NCI-H128 (cell line): Measurements from ENCODE around the gene HBEGF.

Experiments
- DNase-seq: peaks from one replicate; lab custom pipeline; 2025; ENCODE audit not compliant: unreplicated experiment; lab: John Stamatoyannopoulos, UW

HBEGF gene

GRCh38 chr5:140338336-140338735 is 8.1 kb downstream of the HBEGF start:
- DNase-seq: no peak

DNA sequence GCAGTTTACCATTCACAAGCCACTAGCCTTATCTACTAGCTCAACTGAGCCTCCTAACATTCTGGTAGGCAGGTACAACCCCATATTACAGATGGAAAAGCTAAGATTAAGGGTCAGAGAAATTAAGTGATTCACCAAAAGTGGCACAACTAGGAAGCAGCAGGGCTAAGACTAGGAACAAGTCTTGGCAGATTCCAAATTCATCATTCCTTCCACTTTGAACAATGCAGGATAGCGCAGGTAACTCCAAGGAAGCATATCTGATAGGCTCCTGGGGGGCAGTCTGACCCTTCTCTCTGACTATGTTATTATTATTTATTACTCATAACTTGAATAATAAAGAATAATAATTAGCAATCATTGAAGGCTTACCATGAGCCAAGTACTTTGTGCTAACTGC is 8.5 kb downstream of the HBEGF start:
- DNase-seq: no peak

DNA sequence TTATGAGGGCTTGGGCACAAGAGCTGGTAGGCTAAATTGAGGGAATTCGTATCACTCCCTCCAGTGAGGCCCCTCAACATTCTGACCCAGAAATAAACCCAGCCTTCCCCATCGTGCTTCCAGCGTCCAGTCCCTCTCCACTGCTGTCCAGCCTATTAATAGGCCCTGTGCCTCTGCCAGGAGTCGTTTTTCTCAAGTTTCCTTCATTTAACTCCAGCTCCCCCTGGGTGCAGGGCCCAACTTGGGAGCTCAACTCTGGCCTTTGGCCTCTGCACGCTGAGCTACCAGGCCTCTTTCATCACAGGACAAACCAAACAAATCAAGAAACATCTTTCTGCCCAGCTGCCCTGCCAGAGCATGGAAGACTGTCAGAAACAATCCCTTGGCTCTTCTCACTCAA is 10.0 kb downstream of the HBEGF start:
- no peak for DNase-seq

- no peak for DNase-seq
These were observed 14.8 kb downstream of the HBEGF start for GRCh38 chr5:140331638-140332037.

DNA sequence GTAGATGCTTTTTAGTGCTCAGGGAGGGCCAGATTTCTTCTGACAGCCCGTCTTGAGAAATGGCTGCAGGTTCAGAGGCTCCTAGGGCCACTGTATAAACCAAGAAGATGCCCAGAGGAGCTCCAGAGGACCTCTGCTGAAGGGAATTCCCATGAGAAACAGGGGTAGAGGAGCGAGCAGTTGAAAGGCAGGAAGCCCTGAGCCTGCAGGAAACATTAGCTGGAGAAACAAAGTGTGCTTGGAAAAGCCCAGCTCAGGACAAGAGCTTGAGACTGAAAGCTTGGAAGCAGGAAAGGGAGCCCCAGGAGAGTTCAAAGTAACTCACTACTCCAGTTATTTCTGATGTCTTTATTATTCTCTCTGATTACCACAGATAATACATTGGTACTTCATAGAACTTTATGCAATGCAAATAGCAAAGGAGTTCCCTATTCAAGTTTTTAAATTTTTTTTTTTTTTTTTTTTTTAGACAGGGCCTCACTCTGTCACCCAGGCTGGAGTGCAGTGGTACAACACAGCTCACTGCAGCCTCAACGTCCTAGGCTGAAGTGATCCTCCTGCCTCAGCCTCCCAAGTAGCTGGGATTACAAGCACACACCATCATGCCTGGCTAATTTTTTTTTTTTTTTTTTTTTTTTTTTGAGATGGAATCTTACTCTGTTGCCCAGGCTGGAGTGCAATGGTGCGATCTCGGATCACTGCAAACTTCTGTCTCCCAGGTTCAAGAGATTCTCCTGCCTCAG is 16.5 kb downstream of the HBEGF start:
- DNase-seq: no peak

- DNase-seq: no peak
These were observed 18.2 kb downstream of the HBEGF start for GRCh38 chr5:140328036-140328764.

GRCh38 chr5:140327589-140327988 is 18.8 kb downstream of the HBEGF start:
- no peak for DNase-seq

DNA sequence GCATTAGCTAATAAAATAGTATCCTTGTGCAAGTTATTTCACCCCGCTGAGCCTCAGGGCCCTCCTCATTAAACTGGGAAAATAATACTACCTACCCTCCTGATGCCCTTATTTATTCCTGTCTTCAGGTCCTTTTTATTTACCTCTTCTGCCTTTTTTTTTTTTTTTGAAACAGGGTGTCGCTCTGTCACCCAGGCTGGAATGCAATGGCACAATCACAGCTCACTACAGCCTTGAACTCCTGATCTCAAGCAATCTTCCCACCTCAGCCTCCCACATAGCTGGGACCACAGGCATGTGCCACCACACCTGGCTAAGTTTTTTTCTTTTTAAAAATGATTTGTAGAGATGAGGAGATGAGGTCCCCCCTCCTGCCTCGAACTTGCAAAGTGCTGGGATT is 20.9 kb downstream of the HBEGF start:
- DNase-seq: no peak

- no peak for DNase-seq
These were observed 21.7 kb downstream of the HBEGF start for GRCh38 chr5:140324617-140325241.

DNA sequence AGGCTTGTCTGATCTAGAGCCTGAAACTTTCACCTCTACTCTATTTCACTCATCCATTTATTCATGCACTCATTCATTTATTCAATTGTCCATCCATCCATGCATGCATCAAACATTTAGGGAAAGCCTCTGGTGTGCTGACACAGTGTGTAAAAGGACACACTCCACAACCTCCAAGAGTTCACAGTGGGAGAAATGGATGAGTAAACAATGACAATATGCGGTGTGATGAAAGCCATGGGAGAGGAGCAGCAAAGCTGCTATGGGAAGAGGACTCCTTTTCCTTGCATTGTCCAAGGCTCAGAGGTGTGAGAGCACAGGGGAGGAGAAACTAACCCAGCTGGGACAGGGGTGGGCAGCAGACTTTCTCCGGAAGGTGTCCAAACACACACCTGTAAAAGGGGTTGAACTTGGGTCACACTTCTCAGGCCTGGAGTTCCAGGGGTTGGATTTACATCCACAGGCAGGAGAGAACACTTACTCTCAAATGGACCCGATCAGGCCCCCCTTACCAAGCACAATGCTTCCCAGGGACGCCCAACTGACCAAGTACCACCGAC is 22.3 kb downstream of the HBEGF start:
- DNase-seq: no peak

GRCh38 chr5:140322751-140323731 is 23.4 kb downstream of the HBEGF start:
- no peak for DNase-seq

DNA sequence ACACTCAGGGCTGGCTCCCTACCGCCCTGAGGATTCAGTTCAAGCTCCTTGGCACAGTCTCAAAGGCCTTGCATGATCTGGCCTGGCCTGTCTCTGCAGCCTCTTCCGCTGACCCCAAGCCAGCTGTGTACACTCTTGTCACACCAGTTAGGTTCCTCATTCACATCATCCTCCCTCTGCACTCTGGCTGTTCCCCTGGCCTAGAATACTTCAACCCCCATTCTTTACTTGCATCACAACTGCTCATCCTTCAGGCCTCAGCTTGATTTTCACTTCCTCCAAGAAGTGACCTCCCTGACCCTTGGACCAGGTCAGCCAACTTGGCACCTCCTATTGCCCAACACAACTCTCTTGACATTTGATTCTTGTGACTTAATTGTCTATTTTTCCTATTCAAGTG is 24.6 kb downstream of the HBEGF start:
- DNase-seq: no peak

DNA sequence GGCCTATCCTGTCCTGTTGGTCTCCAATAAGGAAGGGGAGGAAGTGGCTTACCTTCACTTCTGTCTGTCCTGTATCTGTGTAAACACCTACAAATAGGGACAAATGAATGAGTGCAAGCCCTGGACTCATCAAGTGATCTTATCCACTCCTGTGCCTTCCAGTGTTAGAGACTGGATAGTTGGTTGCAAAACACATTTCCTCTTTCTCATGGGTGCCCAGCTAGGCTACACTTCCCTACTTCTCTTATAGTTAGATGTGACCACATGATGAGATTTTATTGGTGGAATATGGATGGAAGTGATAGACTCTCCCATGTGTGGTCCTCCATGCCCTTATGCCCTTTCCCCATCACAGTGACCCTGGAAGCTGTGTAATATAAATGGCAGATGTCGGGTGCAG is 26.6 kb downstream of the HBEGF start:
- no peak for DNase-seq

- no peak for DNase-seq
These were observed 27.6 kb downstream of the HBEGF start for GRCh38 chr5:140318792-140319191.

- no peak for DNase-seq
These were observed 28.5 kb downstream of the HBEGF start for GRCh38 chr5:140317859-140318258.

- DNase-seq: no peak
These were observed 33.6 kb downstream of the HBEGF start for GRCh38 chr5:140312791-140313189.

GRCh38 chr5:140312067-140312790 is 34.2 kb downstream of the HBEGF start:
- no peak for DNase-seq

DNA sequence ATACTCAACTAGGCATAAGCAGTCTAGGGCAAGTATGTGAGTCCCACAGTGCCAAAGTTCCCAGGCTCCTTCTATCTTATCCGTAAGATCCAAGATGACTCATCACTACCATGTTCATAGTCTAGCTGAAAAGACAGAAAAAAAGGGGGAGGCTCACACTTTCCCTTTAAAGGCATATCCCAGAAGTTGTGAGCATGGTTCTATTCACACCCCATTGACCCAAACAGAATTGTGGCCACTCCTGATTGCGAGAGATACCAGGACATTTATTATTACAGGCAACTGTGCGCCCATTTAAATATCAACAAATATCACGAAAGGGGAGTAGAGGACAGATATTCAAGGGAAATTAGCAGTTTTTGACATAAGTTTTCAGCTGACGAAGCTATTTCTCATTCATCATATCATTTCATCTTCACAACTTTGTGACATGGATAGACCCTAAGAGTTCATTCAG is 35.4 kb downstream of the HBEGF start:
- DNase-seq: no peak

DNA sequence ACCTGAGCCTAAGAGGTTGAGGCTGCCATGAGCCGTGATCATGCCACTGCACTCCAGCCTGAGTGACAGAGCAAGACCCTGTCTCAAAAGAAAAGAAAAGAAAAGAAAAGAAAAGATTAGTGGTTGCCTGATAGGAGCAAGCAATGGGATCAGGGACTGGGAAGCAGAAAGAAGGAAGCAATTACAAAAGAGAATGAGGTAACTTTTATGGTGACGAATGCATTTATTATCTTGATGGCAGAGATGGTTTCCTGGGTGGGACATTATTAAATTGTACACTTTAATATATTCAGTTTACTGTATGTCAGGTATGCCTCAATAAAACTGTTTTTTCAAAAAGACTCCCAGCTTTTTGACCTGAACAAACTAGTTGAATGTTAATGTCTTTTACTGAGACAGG is 36.0 kb downstream of the HBEGF start:
- DNase-seq: no peak

GRCh38 chr5:140309706-140310249 is 36.6 kb downstream of the HBEGF start:
- DNase-seq: no peak
